Osteoblast (primary cell): ENCODE data around the gene CRAMP1. TPM values are rescaled to one million over a fixed set of nuclear protein-coding genes. Genes with fewer than 3 reads are reported as not detected.

ENCODE experiments used
- DNase-seq: peaks from one replicate; pipeline ENCODE4 v3.0.0; 2011; ENCODE audit warnings: low spot score, mixed read lengths; ENCODE audit not compliant: insufficient read length; ENCODE audit errors: missing footprints
- H2AFZ ChIP-seq: 2 replicates; pipeline ENCODE4 v1.6.0; 2011; ENCODE audit warnings: mild to moderate bottlenecking, low read length
- H3K27ac ChIP-seq: 2 replicates; pipeline ENCODE4 v1.5.1; 2011; ENCODE audit warnings: mild to moderate bottlenecking, low read depth, low read length, moderate library complexity
- H3K27me3 ChIP-seq: 2 replicates; pipeline ENCODE4 v1.6.0; 2012; ENCODE audit warnings: mild to moderate bottlenecking, control low read depth, inconsistent platforms, low read length, moderate library complexity; ENCODE audit not compliant: insufficient read depth
- H3K36me3 ChIP-seq: 2 replicates; pipeline ENCODE4 v1.5.1; 2011; ENCODE audit warnings: mild to moderate bottlenecking, low read length, control low read depth, moderate library complexity; ENCODE audit not compliant: insufficient read depth
- H3K4me1 ChIP-seq: 2 replicates; pipeline ENCODE4 v1.5.1; 2011; ENCODE audit warnings: mild to moderate bottlenecking, low read length, control low read depth, moderate library complexity; ENCODE audit not compliant: insufficient read depth
- H3K4me2 ChIP-seq: 2 replicates; pipeline ENCODE4 v1.6.0; 2011; ENCODE audit warnings: mild to moderate bottlenecking, low read length; ENCODE audit not compliant: insufficient read depth
- H3K4me3 ChIP-seq: fragments of 200-600 bp; sonication (generic); 3 replicates; pipeline ENCODE4 v1.5.1; 2012; ENCODE audit warnings: mild to moderate bottlenecking, low read length, inconsistent platforms; ENCODE audit not compliant: insufficient read depth
- H3K79me2 ChIP-seq: 2 replicates; pipeline ENCODE4 v1.6.0; 2012; ENCODE audit warnings: mild to moderate bottlenecking, low read length, control low read depth, inconsistent platforms; ENCODE audit not compliant: insufficient read depth
- H3K9me3 ChIP-seq: 2 replicates; pipeline ENCODE4 v1.5.1; 2011; ENCODE audit warnings: low read depth, low read length, control low read depth
- H4K20me1 ChIP-seq: 2 replicates; pipeline ENCODE4 v1.6.0; 2012; ENCODE audit warnings: mild to moderate bottlenecking, low read length, control low read depth; ENCODE audit not compliant: insufficient read depth
- CTCF ChIP-seq: IDR thresholded peaks from 2 replicates; pipeline ENCODE4 v1.5.1; 2011; ENCODE audit warnings: mild to moderate bottlenecking, low read depth, low read length, moderate library complexity; ENCODE audit errors: extremely low read depth
- total RNA-seq: library from RNA; depleted of rRNA; stranded (reverse); fragments of >200 nt; gene quantifications from 2 replicates; pipeline ENCODE4 v1.2.3, GENCODE V29; 2012

Gene CRAMP1
- total RNA-seq, 1 donor = 11.2 TPM

GRCh38 chr16:1706386-1707192, 94.4 kb downstream of the CRAMP1 start:
- H2AFZ ChIP-seq = peak overlapping the region; percentile 90
- H4K20me1 ChIP-seq = peaks cover 43% of the 10 kb centered on the region
- peaks cover 26% of the 10 kb centered on the region for H3K4me1 ChIP-seq
- peak overlapping the region; percentile 97 for H3K4me3 ChIP-seq
- no peak for TF ChIP-seq CTCF
- no peaks in the 10 kb centered on the region for H3K27me3 ChIP-seq
- H3K36me3 ChIP-seq = peaks cover 13% of the 10 kb centered on the region
- DNase-seq = peak; percentile 92
- H3K27ac ChIP-seq = peak overlapping the region; percentile 76
- H3K9me3 ChIP-seq = no peaks in the 10 kb centered on the region
- H3K79me2 ChIP-seq = peaks cover 58% of the 10 kb centered on the region
- peak overlapping the region; percentile 91 for H3K4me2 ChIP-seq

DNA sequence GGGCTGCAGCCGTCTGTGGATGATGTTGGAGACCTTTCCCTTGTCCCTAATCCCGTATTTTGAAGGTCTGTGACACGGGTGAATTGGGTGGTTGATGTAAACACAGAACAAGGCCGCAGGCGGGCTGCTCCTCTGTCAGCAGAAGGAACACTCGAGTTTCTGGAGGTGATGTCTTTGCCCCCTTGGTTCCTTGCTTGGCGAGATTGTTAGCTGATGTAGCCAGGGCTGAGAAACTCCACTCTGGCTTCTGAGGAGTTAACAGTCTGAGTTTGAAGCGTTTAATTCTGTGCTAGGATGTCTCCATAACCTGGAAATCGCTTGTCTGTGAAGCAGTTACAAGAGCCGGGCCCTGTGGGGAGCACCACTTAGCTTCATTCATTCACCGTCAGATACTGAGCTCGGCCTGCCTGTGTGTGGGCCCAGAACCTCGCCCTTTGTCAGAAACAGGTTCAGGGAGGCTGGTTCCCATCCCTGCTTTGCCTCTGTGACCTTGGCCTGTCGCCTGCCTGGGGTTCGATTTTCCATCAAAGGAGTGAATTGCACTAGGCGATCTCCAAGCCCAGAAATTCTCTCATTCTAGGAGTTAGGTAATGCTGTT, 95.1 kb downstream of the CRAMP1 start:
- H3K27me3 ChIP-seq = no peaks in the 10 kb centered on the region
- no peak for TF ChIP-seq CTCF
- peaks cover 47% of the 10 kb centered on the region for H4K20me1 ChIP-seq
- H2AFZ ChIP-seq = peak overlapping the region; percentile 81
- peak; percentile 95 for DNase-seq
- peak overlapping the region; percentile 54 for H3K27ac ChIP-seq
- H3K36me3 ChIP-seq = peaks cover 7% of the 10 kb centered on the region
- peaks cover 26% of the 10 kb centered on the region for H3K4me1 ChIP-seq
- peak overlapping the region; percentile 97 for H3K4me3 ChIP-seq
- H3K79me2 ChIP-seq = peaks cover 63% of the 10 kb centered on the region
- no peaks in the 10 kb centered on the region for H3K9me3 ChIP-seq
- peak overlapping the region; percentile 91 for H3K4me2 ChIP-seq

GRCh38 chr16:1708083-1708767, 96.1 kb downstream of the CRAMP1 start:
- no peaks in the 10 kb centered on the region for H3K36me3 ChIP-seq
- H3K79me2 ChIP-seq = peaks cover 72% of the 10 kb centered on the region
- H4K20me1 ChIP-seq = peaks cover 57% of the 10 kb centered on the region
- H2AFZ ChIP-seq = no peak overlapping the region
- H3K4me1 ChIP-seq = peaks cover 34% of the 10 kb centered on the region
- no peaks in the 10 kb centered on the region for H3K9me3 ChIP-seq
- H3K4me2 ChIP-seq = peak overlapping the region; percentile 91
- H3K4me3 ChIP-seq = peak overlapping the region; percentile 97
- no peak for TF ChIP-seq CTCF
- DNase-seq = peak; percentile 71
- no peaks in the 10 kb centered on the region for H3K27me3 ChIP-seq
- H3K27ac ChIP-seq = peak overlapping the region; percentile 54
